CD4-positive, alpha-beta T cell treated with Interleukin-1 beta for 1 hour (primary cell): ENCODE measurements around the gene CMTM6.
A peak's percentile ranks its signal among the peaks of the same experiment; 100 is the strongest.
"Not testable (repeated sequence)": the region's sequence is repeated elsewhere in the genome, so short reads cannot be mapped to it uniquely, and the experiment has no call there.

ENCODE experiments used
- DNase-seq, 2 donors: peaks; one replicate each; pipeline ENCODE4 v3.0.0-alpha.2; 2020 to 2022

Gene CMTM6

GRCh38 chr3:32463415-32463814, 39.2 kb downstream of the CMTM6 start:
- not testable (repeated sequence) for DNase-seq

GRCh38 chr3:32462191-32462986, 40.3 kb downstream of the CMTM6 start:
- peak in 1 of 2 donors; percentile 60 for DNase-seq

- not testable (repeated sequence) for DNase-seq
Observed at GRCh38 chr3:32460817-32461496, 41.7 kb downstream of the CMTM6 start.

- DNase-seq = peak; percentile 92 to 93
Observed at GRCh38 chr3:32460031-32460749, 42.5 kb downstream of the CMTM6 start.

- no peak for DNase-seq
Observed at GRCh38 chr3:32459450-32459849, 43.2 kb downstream of the CMTM6 start.

GRCh38 chr3:32457971-32458471, 44.6 kb downstream of the CMTM6 start:
- peak; percentile 83 to 85 for DNase-seq

- no peak for DNase-seq
Observed at GRCh38 chr3:32456429-32457130, 46.1 kb downstream of the CMTM6 start.

GRCh38 chr3:32455609-32456428, 46.8 kb downstream of the CMTM6 start:
- DNase-seq = peak in 1 of 2 donors; percentile 50

- DNase-seq = no peak
Observed at GRCh38 chr3:32454731-32455608, 47.7 kb downstream of the CMTM6 start.

- DNase-seq = no peak
Observed at GRCh38 chr3:32454111-32454510, 48.5 kb downstream of the CMTM6 start.

GRCh38 chr3:32453346-32453745, 49.3 kb downstream of the CMTM6 start:
- no peak for DNase-seq

- DNase-seq = no peak
Observed at GRCh38 chr3:32452009-32452408, 50.6 kb downstream of the CMTM6 start.

- DNase-seq = no peak
Observed at GRCh38 chr3:32450992-32451659, 51.5 kb downstream of the CMTM6 start.

GRCh38 chr3:32450426-32450825, 52.2 kb downstream of the CMTM6 start:
- DNase-seq = no peak

- no peak for DNase-seq
Observed at GRCh38 chr3:32449691-32450090, 53.0 kb downstream of the CMTM6 start.

GRCh38 chr3:32448686-32449474, 53.8 kb downstream of the CMTM6 start:
- DNase-seq = no peak

GRCh38 chr3:32447865-32448400, 54.7 kb downstream of the CMTM6 start:
- DNase-seq = no peak

- DNase-seq = no peak
Observed at GRCh38 chr3:32443478-32443877, 59.2 kb downstream of the CMTM6 start.

GRCh38 chr3:32442766-32443165, 59.9 kb downstream of the CMTM6 start:
- DNase-seq = no peak
